Skin of body (tissue), 2 donors: ENCODE data around the gene HSPA12A. TPM values are rescaled to one million over a fixed set of nuclear protein-coding genes. Genes with fewer than 3 reads are reported as not detected.

Experiments used
- DNase-seq: peaks from one replicate; lab custom pipeline; 2025; lab: John Stamatoyannopoulos, UW
- total RNA-seq: library from RNA; depleted of rRNA; stranded (reverse); fragments of >200 nt; gene quantifications from one replicate; pipeline ENCODE4 v1.2.3, GENCODE V29; 2014

Gene HSPA12A
- total RNA-seq, 1 donor from 2014 or later, result 11.2 TPM

DNA sequence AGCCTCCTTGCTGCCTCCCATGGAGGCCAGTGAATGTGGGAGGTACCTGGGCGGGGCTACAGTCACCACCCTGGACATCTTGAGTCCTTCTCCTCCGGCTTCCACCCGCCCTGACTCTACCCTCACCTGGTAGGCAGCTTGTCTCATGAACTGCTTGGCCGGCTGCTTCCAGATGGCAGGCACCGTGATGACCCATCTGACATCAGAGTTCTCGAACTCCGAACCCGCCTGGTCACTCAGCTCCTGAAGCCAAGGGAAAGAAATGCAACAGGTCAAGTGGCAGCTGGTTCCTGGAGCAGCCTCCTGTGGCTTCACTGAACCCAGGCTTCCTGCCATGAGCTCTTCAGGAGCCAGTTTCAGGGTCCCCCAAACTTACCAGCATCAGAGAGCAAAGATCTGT, 50.1 kb downstream of the HSPA12A start:
- no peak for DNase-seq

DNA sequence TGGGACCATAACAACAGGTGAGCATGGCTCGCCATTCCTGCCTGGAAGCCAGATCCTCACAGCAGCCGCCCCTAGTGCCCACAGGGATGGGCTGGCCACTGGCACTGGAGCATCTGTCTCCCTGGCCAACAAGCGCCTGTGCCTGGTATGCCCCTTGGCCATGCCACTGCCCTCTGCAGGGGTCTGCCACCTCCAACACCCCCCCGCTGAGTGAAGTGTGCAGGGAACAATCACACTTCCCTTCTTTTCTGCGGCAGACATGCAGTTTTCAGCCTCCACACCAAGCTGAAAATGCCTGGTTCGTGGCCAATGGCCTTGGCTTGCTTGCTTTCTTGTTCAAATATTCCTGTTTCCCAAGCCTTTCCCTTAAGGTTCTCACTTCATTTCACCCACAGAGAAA, 50.7 kb downstream of the HSPA12A start:
- DNase-seq, result no peak

DNA sequence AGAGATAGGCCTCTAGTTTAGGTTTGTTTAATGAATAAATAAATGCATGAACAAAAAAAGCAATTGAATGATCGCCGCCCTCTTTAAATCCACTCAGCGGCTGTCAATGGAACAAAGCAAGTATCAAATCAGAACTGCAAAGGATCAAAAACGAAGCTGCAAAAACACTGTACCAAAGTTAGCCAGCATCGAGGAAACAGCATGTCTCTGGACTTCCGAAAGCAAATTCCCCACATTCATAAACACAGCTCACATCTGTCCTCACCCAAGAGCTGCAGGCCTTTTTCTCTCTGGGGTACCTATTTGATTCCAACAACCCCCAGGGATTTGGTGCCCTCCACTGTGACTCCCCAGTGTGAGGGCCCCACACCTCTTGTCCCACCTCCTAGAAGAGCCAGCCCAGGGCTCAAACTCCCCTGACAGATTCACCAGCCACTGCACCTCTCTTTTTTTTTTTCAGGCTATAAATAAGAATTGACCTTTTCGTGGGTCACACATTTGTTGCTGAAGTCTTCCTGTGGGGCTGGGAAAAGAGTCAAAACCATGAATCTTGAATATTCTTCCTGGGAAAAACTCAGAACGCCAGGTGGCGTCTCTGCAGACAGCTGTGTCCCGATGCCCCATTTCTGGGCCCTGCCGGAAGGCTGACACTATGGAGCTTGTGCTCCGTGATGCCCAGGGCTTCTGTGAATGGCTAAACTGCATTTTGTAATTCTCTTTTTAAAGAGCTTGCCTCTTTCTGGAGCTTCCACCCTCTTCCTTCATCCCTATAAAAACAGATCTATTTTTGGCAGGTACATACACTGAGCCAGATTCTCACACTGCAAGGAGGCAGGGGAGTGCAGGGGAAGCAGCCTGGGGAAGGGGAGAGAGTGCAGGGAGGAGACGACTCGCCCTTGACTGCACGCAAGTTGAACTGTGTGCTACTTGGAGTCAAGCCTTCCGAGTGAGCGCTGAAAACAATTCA, 51.7 kb downstream of the HSPA12A start:
- DNase-seq, result peak; percentile 25

DNA sequence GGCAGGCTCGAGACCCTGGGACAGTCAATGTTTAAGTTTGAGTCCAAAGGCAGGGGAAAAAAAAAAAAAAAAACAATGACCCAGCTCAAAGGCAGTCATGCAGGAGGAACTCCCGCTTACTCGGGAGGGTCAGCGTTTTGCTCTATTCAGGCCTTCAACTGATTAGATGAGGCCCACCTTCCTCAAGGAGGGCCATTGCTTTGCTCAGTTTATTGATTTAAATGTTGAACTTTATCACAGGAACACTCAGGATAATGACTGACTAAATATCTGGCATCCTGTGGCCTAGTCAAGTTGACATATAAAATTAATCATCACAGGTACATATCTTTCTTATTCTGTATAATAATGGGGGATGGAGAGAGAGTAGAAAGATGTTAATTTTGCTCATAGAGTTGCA, 52.6 kb downstream of the HSPA12A start:
- no peak for DNase-seq

DNA sequence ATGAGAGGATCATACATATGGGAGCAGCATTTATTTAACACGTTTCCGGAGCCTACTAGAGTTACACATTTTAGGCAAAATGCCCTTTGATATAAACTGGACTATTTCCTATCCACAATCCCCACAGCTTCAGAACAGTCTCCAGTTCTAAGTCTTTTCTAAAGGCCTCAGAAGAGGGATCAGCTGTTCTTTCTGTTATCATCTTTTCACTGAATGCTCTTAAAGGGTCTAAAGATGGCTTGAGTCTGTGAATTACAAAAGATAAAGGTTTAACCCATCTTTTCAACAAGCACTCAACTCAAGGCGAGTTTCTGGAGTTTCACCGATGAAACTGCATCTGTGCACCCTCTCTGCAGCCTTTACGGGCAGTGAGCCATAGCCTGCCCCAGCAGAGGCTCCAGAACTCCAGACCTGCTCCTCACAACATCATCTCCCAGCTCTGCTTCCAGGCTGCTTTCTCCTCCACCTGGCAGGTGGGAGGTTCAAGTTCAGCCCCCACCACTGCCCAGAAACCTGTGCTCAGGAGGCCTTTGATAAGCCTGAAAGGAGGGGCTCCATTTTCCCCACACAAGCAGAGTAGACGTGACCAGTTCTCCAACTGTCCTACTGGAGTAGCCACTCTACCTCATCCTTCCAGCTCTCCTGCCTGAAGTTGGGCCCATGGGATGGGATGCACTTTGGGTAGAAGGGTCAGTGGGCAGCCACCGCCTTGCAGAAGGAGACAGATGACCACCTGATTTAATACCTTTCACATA, 53.4 kb downstream of the HSPA12A start:
- peak; percentile 38 for DNase-seq

DNA sequence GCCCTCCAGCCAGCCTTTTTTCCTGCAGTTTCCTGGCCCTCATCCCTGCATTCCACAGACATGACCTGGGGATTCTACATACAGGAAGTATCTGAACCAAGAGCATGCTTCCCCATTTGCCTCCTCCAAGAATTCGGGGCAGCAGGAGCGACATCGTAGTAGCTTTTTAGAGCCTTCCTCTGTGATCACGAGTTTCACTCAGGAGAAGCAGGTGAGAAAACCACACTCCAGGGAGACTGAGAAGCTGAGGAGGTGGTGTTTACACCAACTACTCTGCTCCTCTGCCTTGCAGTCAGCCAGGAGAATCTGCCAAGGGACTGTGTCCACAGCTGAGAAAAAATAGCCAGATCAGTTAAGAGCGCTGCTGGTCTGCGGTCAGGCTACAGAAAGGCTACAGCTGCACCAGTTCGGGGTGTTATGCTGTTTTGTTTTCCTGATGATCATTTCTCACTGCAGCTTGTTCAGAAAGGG, 54.1 kb downstream of the HSPA12A start:
- no peak for DNase-seq

DNA sequence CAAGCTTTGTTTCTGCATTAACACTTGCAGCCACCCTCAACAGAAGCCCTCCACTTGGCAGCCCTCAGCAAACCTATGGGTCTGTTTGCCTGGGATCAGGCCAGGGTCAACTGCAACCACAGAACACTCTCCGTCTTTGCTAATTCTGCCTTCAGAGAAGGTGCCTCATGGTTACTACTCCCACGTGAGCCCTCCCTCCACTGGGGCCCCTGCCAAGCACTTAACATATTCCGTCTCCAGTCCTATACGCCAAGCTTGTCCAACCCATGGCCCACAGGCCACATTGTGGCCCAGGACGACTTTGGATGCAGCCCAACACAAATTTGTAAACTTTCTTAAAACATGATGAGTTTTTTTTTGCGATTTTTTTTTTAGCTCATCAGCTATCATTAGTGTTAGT, 54.7 kb downstream of the HSPA12A start:
- DNase-seq, result no peak

DNA sequence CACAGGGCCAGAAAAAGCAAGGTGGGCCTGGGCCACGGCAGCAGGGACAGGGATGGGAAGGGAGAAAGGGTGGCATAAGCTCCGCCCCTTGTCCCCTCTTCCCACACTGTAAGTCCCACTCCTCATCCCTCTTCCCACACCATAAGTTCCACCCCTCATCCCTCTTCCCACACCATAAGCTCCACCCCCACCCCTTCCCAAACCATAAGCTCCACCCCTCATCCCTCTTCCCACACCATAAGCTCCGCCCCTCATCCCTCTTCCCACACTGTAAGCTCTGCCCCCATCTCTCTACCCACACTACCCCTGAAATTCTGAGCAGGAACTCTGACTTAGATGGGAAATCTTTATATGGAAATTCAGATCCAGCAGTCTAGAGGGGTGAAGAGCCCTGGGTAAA, 55.7 kb downstream of the HSPA12A start:
- DNase-seq, result no peak

DNA sequence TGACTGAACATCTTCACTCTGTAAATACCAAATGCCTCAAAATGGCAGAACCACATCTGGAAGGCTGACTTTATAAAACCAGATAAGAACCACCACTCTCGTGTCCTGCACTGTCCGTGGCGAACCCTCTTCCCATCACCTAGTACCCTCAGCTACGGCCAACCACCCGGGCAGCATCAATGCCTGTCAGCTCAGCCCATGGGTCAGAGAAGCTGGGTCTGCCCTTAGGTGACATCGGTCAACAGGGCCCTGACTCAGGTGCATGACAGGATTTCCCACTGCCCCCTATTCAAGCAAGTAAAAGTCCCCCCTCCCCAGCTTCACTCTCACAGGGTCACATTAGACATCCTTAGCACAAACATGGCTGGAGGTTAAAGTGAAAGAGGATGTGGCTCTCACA, 56.6 kb downstream of the HSPA12A start:
- DNase-seq, result no peak

DNA sequence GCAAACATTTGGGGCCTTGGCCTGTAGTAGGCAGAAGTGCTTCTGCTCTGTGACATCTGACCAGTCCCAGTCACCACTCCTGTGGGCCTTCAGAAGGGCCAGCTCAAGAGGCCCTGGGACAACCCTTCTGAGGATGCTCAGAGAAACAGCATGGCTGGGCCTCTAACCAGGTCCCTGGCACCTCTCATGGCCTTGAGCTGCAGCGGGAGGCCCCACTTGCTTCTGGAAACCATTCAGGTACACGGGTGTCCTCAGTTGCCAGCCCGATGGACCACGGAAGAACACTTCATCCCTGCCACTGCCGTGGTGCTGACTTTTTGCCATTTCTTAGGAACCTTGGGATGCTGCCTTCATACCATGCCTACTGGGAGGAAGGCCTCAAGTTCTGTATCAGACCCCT, 57.6 kb downstream of the HSPA12A start:
- DNase-seq, result no peak

DNA sequence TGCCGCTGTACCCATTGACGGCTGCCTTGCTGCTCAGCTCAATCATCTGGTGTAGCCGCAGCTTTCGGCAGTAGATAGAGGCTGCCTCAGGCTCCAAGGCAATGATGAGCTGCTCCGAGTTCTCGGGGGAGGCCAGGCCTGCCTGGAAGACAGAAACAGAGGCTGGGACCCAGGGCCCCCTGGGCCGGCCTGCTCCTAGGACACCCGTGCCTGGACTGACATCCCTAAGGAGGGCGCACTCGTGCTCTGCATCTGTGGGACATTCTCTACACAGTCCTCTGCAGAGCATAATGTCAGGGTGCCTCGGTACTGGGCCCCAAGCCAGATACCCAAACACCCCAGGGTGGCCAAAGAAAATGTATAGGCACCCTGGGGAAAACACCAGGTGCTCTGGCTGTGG, 58.5 kb downstream of the HSPA12A start:
- DNase-seq, result no peak

DNA sequence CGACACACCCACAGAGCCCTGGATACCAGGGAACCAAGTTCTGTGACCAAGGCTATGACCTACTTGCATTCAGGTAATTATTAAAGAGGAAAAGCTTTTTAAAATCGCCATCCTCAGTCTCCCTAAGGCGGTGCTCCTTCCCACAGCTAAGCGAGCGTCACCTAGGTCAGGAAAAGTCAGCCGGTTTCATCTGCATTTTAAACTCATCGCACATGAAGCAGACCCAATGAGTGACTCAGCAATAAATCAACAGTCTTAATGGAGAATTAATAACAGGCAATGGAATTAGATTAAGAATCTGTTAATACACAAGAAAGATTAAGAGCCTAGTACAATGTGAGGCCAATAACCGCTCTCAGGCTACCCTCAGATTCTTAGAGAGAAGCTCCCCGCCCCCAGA, 59.2 kb downstream of the HSPA12A start:
- no peak for DNase-seq

DNA sequence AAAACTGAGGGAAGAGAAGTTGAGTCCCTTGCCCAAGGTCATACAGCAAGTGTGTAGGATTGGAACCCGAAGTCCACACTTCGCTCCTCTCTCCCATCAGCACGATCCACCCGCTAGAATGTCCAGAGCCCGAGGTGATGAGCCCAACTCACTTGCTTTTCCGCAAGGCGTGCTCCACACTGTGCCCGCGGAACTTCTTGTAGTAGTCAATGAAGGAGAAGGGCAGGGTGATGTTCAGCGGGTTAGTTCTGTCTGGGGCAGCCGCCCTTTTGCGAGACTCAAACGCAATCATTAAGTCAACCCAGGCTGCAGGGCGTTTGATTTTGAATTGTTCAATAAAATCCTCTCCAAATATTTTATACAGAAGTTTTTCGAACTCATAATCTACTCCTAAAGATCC, 63.0 kb downstream of the HSPA12A start:
- DNase-seq, result no peak

DNA sequence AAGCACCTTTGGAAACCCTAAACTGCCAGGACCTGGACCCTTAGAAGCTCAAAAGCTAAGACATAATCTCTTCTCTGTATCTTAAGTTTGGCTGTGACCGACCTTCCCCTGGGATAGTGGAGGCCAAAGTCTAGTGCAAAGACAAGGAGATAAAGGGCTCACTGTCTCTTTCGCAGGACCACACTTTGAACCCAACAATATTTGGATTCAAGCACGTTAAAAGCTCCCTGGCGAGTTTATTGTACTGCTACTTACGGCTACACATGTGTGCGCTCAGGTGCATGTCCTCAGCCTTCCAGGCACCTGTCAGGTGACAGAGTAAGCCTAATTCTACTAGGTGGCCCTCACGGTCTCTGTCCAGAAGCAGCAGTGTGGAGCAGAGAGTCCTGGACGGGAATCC, 65.7 kb downstream of the HSPA12A start:
- no peak for DNase-seq

DNA sequence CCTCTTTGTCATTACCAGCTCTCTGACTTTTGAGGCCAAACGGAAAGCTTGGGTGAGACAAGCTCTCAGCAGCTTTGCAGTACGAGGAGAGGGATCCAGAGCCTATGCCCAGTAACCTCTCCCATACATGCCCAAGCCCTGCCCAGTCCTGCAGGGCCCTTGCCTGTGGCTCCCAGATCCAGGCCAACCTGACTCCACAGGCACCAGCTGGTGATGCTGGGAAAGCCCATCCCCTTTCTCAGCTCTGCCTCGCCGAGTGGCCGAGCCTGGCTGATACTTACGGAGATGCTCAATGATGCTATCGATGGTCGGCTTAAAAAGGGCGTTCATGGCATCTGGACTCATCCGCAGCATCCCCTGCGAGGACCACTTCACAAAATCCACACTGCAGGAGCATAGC, 66.2 kb downstream of the HSPA12A start:
- no peak for DNase-seq

DNA sequence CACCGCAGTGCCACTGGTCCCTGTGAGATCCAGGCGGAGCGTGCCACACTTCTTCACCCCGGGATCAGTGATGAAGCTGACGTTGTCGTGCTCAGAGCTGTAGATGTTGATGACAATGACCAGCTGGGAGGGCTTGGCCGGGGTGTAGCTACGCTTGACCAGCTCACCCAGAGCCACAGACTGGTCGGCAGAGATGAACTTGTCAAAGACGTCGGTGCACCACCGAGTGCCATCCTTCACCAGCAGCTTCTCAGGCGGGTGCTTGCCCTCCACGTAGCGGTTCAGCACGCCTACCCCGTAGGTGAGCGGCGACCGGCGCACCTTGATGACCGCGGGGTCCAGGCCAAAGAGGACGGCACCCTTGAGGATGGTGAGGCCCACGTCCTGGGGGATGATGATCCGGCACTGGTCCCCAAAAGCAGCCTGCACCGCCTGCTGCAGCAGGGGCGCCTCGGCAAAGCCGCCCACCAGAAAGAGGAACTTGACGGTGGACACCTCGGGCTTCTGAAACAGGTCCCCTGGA, 67.4 kb downstream of the HSPA12A start:
- no peak for DNase-seq

DNA sequence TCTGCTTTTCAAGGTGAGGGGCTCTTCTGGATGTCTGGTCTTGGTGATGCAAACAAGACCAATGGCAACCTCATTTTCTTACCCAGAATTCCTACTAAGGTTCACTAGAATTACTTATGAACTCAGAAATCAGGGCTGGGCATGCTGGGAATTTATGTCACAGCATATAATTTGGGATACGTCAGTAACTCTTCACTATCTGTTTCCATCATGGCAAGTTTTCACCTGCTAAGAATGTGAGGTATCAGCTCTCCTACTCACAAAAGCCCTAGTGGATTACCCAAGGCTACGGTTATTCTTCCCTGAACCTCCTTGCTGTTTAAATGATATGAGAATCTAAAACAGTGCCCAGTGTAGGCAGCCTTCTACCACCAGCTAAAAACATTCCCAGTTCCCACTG, 68.5 kb downstream of the HSPA12A start:
- DNase-seq, result no peak

DNA sequence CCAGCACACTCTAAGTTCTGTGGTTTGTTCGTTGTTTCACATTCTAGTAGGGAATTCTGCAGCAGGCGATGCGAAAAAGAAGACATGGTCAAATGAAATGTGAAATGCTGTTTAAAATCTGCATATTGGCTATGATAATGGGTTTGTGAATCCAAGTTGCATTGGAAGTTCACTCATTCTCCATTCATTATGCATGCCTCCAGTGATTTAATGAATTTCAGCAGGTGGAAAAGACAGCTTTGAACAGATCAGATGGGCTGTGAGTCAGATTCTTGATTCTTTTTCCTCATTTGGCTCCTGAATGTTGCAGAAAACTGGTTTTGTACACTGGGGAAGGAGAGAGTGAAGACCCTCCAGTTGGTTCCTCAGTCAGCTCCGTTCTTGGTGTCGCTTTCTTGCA, 69.5 kb downstream of the HSPA12A start:
- DNase-seq, result no peak

DNA sequence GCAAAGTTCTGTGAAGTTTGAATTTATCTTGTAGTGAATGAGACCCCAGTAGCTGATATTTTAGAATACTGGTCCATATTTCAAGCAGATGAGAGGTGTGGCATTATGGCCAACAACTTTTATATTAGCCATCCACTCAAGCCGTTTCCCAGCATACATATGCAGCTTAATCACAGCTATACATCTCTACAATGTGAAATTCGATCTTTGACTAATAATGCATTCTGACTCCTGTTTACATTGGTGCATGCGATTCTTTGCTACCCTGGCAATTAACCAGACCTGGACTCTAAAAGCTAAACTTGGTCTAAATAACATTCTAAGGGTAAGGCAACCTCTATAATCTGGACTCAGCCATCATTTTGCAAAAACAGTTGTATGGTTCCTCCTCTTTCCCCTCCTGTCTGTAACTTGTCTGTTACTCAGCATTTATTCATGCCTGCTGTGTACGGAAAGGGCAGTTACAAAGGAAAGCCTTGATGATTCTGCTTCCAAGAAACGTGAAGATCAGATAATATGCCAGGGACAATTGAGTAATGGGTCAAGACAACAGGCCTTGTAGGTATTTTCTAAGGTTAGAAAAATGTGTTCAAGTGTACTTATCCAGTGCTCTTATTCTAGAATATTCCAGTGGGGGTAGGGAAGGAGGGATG, 71.0 kb downstream of the HSPA12A start:
- no peak for DNase-seq

DNA sequence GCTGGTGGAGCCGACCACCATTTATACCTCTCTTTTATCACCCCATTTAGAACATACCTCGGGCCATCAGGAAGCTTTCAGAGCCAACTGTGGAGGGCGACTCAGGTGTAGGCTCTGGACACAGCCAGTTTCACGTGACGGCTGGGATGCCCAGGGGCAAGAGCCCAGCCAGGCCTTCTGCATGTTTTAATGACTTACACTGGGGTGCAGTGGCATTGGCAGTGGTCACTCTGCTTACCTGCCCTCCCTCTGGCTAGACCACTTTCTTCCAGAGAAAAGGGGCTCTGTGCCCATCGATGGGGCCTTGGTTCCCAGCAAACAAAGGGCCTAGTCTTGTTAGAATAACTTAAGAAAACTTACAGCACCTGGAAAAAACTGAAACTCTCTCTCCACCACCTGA, 71.7 kb downstream of the HSPA12A start:
- no peak for DNase-seq

DNA sequence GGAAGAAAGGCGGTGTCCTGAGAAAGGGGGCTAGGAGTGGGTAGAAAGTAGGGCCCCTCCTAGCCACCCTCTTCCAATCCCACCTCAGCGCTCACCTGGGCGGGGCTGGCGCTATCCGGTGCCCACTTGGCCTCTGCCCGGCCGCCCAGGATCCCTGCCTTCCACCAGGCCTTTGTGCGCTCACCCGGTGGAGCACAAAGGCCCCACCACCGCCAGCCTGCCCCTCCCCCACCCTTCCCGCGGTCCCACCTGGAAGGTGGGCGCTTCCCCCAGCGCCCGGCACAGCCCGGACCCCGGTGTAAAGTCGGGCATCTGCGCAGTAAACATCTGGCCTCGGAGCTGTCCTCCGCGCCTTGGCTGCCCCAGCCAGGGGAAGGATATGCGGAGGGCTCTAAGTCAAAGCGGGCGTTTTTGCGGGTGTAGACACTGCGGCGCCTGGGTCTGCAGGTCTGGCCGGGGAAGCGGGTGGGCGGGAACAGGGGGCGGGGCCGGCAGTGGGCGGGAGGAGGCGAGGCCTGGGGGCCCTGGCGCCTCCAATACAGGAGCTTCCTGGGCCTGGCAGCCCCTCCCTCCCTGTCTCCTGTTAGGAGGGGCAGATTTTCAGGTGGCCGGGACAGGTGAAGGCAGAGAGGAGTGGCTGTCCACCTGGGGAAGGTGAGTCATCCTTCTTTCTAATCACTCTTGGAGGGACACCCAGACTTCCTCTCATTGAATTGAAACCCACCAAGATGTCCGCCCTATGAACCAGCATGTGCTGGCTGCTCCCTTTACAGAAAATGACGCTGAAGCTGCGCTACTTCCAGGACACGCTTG, 72.3 kb downstream of the HSPA12A start:
- DNase-seq, result no peak
